Pulmonary artery endothelial cell (primary cell): ENCODE data around the gene KRT76. TPM values are rescaled to one million over a fixed set of nuclear protein-coding genes. Genes with fewer than 3 reads are reported as not detected.
"Not testable (repeated sequence)": the region's sequence is repeated elsewhere in the genome, so short reads cannot be mapped to it uniquely, and the experiment has no call there.

Source experiments
- DNase-seq: peaks from one replicate; pipeline ENCODE4 v3.0.0-alpha.2; 2011; ENCODE audit warnings: low read depth, low spot score
- total RNA-seq: library from RNA; depleted of rRNA; stranded (reverse); fragments of >200 nt; gene quantifications from 2 replicates; pipeline ENCODE4 v1.2.3, GENCODE V29; 2014

Gene KRT76
- total RNA-seq, 1 donor from 2014 or later = not detected

DNA sequence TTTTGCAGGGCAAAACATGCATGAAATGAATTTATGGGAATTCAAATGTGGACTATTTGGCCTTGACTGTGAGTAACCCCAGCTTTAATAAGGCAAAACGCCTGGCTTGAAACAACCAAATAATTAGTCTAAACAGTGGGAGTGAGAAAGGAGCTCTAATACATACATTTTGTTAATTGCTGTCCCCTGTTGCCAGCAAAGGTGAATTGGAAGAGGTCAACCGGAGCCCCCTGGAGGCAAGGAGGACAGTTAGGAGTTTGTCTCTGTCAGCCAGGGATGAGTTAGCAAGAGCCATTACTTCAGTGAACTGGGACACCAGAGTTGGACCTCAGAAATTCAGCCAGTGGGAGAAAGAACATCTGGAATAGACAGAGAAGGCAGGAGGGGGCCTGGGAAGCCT, 17.4 kb downstream of the KRT76 start:
- no peak for DNase-seq

DNA sequence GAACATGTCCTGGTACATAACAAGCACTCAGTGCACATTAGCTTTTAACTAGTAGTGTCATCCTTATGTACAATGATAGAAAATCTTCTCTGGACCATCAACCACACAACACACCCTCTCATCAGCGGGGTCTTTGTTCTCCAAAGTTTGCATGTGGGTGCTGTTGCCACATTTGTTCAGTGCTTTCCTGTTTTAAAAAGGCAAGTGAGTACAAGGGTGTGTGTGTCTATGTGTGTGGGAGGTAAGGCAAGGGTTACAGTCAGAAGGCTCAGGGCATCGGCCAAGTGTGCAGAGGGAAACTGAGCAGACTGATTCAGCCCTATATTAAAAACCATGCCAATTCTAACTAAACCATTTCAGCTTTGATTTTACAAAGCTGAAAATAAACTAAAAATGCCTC, 17.9 kb downstream of the KRT76 start:
- DNase-seq = no peak

GRCh38 chr12:52757449-52758176, 19.5 kb downstream of the KRT76 start:
- DNase-seq = no peak

DNA sequence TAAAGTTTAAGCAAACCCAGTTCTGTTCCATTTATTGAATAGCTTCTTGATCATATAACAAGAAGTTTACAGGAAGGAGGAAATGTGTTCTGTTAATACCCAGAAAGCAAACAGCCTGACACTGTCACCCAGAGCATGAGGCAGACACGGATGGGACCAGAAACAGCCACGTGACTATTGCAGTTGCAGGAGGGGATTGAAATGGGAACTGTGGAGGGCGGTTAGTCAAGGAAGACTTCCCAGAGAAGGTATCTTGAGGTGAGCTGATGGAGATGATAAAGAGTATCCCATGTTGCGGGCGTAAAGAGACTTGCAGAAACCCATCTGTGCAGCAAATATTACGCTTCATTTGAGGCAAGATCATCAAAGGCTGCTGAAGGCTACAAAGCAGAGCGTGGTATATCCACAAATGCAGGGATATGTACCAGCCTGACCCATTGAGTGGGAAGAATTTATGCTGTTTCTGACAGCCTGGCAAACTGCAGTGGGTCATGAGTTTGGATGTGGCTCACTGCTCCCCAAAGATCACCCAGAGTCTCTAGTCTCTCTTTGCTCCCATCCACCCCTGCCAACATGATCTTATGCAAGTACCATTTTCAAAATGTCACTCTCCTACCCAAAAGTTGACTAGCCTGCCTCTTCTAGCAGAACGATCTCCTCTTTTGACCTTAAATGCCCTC, 20.7 kb downstream of the KRT76 start:
- DNase-seq = no peak

GRCh38 chr12:52755533-52755932, 21.6 kb downstream of the KRT76 start:
- no peak for DNase-seq

- DNase-seq = no peak
Measured at GRCh38 chr12:52754135-52754534, 23.0 kb downstream of the KRT76 start.

DNA sequence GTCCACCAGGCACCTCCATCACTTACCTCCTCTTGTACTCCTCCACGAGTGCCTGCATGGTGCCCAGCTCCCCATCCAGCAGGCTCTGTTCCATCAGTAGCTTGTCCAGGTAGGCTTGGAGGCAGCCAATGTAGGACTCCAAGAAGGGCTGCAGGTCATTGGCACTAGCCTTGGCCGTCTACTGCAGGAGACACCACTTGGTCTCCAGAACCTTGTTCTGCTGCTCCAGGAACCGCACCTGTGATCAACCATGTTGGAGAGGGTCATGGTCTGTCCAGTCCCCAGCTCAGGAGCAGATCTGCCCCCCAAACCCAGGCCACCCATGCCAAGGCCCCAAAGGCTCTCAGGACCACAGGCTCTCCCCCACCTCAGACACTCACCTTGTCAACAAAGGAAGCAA, 23.9 kb downstream of the KRT76 start:
- no peak for DNase-seq

GRCh38 chr12:52752516-52752915, 24.6 kb downstream of the KRT76 start:
- DNase-seq = no peak

DNA sequence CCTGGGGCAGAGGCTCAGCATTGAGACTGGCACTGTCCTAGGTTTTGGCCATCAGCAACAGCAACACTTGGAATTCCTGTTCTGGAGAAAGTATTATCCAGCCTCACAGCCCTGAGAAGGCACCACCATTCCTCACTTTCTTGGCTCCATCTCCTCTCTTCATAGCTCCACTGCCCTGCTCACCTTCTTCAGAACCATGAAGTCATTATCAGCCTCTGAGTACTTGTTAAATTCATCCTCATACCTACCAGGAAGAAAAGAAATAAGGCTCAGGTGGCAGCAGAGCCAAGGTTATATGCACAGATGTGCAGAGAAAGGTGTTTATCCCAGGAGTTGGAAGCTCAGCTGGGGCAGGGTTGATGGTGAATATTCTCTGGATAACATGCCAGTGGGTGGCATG, 25.4 kb downstream of the KRT76 start:
- DNase-seq = no peak

GRCh38 chr12:52750532-52750931, 26.6 kb downstream of the KRT76 start:
- DNase-seq = not testable (repeated sequence)

DNA sequence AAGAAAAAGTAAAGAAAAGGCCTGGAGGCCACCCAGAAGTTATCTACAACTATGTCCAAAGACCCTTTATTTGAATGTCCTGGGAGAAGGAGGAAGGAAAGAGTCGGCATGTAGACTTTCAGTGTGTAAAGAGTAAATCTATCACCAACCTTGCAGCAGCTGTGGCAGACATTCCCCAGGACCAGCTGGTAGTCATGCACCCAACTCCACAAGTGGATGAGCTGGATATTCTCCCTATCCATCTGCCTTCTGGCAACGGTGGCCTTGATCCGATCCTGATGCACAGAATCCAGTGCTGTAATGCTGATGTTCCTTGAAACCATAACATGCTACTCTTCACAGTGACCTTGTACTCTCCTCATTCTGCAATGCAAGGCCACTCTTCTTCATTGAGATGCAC, 27.3 kb downstream of the KRT76 start:
- no peak for DNase-seq

DNA sequence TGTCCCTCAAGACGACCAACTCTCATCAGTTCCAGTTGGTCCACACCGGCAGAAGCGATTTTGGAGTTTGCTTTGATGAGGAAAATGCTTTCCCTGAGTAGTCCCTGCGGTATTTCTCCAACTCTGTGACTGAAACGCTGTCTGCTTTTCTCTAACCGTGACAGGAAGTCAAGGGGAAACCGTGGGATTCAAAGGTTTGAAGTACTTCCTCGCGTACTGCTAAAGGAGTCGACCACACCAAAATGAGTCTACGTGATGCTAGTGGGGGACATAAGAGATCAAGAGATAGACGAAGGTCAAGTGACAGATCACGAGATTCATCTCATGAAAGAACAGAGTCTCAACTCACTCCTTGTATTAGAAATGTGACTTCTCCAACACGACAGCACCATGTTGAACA, 28.6 kb downstream of the KRT76 start:
- DNase-seq = no peak

DNA sequence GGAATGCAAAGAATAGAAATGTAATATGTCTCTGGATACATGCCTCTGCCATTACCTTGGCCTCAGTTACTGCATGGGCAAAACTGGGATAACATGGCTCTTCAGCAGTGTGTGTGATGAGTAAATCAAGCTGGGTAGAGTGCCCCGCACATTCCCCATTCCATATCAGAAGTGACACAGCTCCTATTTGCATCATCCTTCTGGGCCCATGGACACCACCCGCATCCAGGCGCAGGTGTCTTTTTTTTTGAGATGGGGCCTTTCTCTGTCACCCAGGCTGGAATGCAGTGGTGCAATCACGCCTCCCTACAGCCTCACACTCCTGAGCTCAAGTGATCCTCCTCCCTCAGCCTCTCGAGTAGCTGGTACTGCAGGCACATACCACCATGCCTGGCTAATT, 31.6 kb downstream of the KRT76 start:
- no peak for DNase-seq

GRCh38 chr12:52744493-52745156, 32.5 kb downstream of the KRT76 start:
- DNase-seq = no peak

- DNase-seq = no peak
Measured at GRCh38 chr12:52742822-52743457, 34.2 kb downstream of the KRT76 start.

- no peak for DNase-seq
Measured at GRCh38 chr12:52742196-52742580, 35.0 kb downstream of the KRT76 start.

DNA sequence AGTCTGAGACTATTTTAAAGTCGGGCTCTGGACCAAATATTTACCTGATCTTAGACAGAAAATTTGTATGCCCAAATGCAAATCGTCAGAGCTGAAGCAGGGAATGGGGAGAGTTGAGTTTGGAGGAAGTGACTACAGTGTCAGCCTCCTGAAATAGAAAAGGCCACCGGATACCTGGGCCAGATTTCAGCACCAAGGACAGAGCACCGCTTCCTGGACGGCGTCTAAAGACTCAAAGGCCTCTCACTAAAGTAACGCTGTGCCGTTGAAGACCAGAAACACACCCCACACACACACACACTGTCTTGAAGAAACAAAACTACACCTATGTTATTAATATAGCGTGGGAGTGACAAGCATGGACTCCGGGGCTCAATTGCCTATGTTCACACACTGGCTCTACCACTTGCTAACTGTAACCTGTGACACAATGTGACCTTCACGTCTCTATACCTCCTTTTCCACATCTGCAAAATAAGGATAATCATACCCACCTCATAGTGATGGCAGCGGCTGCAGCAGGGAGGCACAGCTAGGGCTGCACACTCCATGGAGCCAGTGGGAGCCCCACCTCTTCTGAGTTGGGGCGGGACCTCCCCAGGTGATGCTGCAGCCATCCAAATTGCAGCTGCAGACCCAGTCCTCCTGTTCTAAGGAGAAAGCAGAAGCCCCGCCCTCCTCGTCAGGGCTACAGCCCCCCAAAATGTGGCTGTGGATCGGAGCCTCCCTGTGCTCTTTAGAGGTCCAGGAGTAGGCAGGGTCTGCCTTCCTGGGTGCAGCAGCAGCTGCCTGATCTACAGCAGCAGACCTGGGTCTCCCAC, 35.6 kb downstream of the KRT76 start:
- DNase-seq = no peak

GRCh38 chr12:52740584-52740983, 36.6 kb downstream of the KRT76 start:
- DNase-seq = no peak

DNA sequence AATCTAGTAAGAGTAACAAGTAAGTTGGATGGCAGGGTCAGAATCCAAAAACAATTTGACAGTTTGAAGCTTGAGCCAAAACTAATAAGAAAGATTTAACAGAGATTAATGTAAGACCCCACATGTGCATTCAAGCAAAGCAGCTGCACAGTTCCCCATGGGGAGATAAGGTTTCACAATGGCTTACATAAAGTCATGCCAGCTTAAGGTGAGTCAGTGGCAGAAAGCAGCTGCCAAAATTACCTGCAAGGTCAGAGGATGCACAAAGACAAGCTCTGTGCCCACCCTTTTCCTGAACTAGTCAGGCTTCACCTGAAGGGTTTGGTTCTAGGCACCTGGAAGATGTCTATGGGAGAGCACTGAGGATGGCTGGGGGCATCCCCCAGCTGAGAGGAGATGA, 37.2 kb downstream of the KRT76 start:
- DNase-seq = no peak

DNA sequence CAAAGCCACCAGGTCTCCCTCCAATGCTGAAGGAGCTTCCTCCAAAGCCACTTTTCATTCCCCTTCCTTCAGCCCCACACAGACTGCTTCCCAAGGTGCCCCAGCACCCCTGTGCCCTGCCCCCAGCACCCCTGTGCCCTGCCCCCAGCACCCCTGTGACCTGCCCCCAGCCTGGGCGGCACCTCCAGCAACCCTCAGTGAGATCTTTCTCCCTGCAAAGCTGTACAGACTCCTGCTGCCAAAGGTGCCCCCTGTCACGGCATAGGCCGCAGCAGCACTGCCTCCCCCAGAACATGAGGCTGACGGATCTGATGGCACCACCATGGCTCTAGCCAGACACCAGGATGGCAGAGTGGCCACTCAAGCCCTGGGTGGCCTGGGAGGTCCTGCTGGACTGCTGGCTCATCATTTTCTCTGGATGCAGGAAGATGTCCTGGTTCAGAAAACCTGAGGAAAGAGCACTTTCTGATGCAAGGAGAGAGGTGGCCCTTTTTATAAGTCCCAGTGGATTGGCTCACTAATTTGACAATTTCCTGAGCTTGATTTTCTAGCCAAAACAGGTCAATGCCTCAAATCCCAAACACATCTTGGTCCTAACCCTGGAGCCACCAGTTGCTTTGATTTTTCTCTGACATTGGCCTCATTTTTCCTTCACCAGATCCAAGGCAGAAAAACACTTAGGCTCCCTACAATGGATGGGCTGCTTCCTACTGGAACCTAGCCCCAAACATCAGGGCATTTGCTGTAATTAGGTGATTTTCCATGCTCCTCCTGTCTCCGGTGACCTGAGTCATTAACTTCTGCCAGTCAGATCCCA, 41.1 kb downstream of the KRT76 start:
- DNase-seq = no peak

DNA sequence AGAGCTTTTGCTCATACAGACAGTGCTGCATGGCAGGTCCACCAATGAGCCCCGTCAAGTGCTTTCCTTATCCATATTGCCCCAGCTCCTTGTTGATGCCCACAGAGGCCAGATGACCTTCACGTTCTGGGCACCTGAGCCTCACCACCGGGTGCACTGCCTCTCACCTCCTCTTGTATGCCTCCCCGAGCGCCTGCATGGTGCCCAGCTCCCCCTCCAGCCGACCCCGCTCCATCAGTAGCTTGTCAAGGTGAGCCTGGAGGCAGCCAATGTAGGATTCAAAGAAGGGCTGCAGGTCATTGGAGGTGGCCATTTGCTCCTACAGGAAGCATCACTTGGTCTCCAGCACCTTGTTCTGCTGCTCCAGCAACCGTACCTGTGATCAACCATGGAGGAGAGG, 42.0 kb downstream of the KRT76 start:
- no peak for DNase-seq
